A549 (cell line): ENCODE measurements around the gene PHC1. TPM values are rescaled to one million over a fixed set of nuclear protein-coding genes. Genes with fewer than 3 reads are reported as not detected.

Experiments used
- ATAC-seq, 2 experiments: fragments of 200-7000 bp in 1 of 2; fragments of >200 bp in 1 of 2; cut with Nextera tagmentation in 1 of 2; cut with Tn5 transposase in 1 of 2; 3 replicates each; pipeline versions ENCODE4 v1.8.0 to v1.9.1; 2018 to 2020; ENCODE audit warnings: mild to moderate bottlenecking in 1 of 2, moderate library complexity in 1 of 2
- CTCF ChIA-PET: fragments of 300-600 bp; sonication (Branson Sonifier 250); formaldehyde crosslinking; extraction: SDS; loops from one replicate; lab custom pipeline; 2021; ENCODE audit warnings: antibody characterized with exemption, inconsistent platforms; lab: Yijun Ruan, JAX
- POLR2A ChIA-PET: fragments of 350-600 bp; formaldehyde crosslinking; extraction: SDS; loops from one replicate; lab custom pipeline; 2021; ENCODE audit warnings: antibody characterized with exemption, inconsistent platforms; lab: Yijun Ruan, JAX
- DNase-seq, 2 experiments: peaks; one replicate each; pipeline versions ENCODE4 v3.0.0 to v3.0.0-alpha.2; 2011 to 2016; ENCODE audit warnings: low read depth in 1 of 2, low spot score in 1 of 2
- FAIRE-seq: peaks from 2 replicates; lab custom pipeline; 2011; peaks lifted over from hg19 to GRCh38; lab: Jason Lieb, UNC
- H3K27ac ChIP-seq, 2 experiments: fragments of >200 bp; sonication (Bioruptor Twin); formaldehyde crosslinking; 3 replicates each; pipeline ENCODE4 v1.5.1; 2016 to 2017
- H3K4me1 ChIP-seq: fragments of >200 bp; sonication (Bioruptor Twin); formaldehyde crosslinking; 3 replicates; pipeline ENCODE4 v1.6.1; 2016
- H3K4me2 ChIP-seq: fragments of >200 bp; sonication (Bioruptor Twin); formaldehyde crosslinking; 3 replicates; pipeline ENCODE4 v1.6.1; 2016
- H3K4me3 ChIP-seq: fragments of >200 bp; sonication (Bioruptor Twin); formaldehyde crosslinking; 3 replicates; pipeline ENCODE4 v1.5.1; 2016
- H3K9me3 ChIP-seq: fragments of >200 bp; sonication (Bioruptor Twin); formaldehyde crosslinking; 3 replicates; pipeline ENCODE4 v1.6.1; 2016
- BHLHE40 ChIP-seq: IDR thresholded peaks from 2 replicates; pipeline ENCODE4 v1.6.1; 2012; ENCODE audit warnings: low read depth, low read length, inconsistent platforms
- CBX8 ChIP-seq: fragments of 200-600 bp; sonication (generic); IDR thresholded peaks from 2 replicates; pipeline ENCODE4 v1.6.1; 2016
- CHD2 ChIP-seq: fragments of 150-350 bp; IDR thresholded peaks from 2 replicates; pipeline ENCODE4 v1.6.1; 2014; ENCODE audit warnings: low read length; ENCODE audit not compliant: partially characterized antibody
- FOSB ChIP-seq: fragments of 250-450 bp; sonication (Bioruptor Pico); IDR thresholded peaks from 2 replicates; pipeline ENCODE4 v1.5.0; 2020; ENCODE audit warnings: mild to moderate bottlenecking, moderate library complexity
- FOSL2 ChIP-seq, 2 experiments: fragments of 450-650 bp in 1 of 2; fragments of >200 bp in 1 of 2; sonication (Bioruptor Twin) in 1 of 2; formaldehyde crosslinking; IDR thresholded peaks; 2 replicates each; pipeline versions ENCODE4 v1.5.0 to v1.6.1; 2016 to 2020; ENCODE audit warnings: mild to moderate bottlenecking in 1 of 2, moderate library complexity in 1 of 2
- FOXS1 ChIP-seq: fragments of 250-450 bp; sonication (Bioruptor Pico); IDR thresholded peaks from 2 replicates; pipeline ENCODE4 v1.5.0; 2020; ENCODE audit warnings: mild to moderate bottlenecking, moderate library complexity
- HEYL ChIP-seq: fragments of 250-450 bp; sonication (Bioruptor Pico); IDR thresholded peaks from 2 replicates; pipeline ENCODE4 v1.8.0; 2021; ENCODE audit warnings: mild to moderate bottlenecking, moderate library complexity
- HOXA7 ChIP-seq: fragments of 250-450 bp; sonication (Bioruptor Pico); IDR thresholded peaks from 2 replicates; pipeline ENCODE4 v1.5.0; 2020; ENCODE audit warnings: mild to moderate bottlenecking, moderate library complexity
- JUN ChIP-seq, 2 experiments: fragments of >200 bp; sonication (Bioruptor Twin); formaldehyde crosslinking; IDR thresholded peaks; 2 replicates in 1 of 2; 3 replicates in 1 of 2; pipeline ENCODE4 v1.6.1; 2016 to 2017
- KDM1A ChIP-seq: fragments of 200-600 bp; sonication (generic); IDR thresholded peaks from 2 replicates; pipeline ENCODE4 v1.6.1; 2016; ENCODE audit warnings: low read depth, mild to moderate bottlenecking
- KDM5A ChIP-seq: fragments of 200-600 bp; sonication (generic); IDR thresholded peaks from 2 replicates; pipeline ENCODE4 v1.6.1; 2016; ENCODE audit warnings: antibody characterized with exemption, mild to moderate bottlenecking
- MAFK ChIP-seq: fragments of 450-650 bp; IDR thresholded peaks from 2 replicates; pipeline ENCODE4 v1.6.1; 2014; ENCODE audit not compliant: partially characterized antibody
- PHF8 ChIP-seq: fragments of 200-600 bp; sonication (generic); IDR thresholded peaks from 2 replicates; pipeline ENCODE4 v1.6.1; 2016; ENCODE audit warnings: low read depth, mild to moderate bottlenecking, antibody characterized with exemption, moderate library complexity, borderline replicate concordance
- RCOR1 ChIP-seq: fragments of 150-350 bp; IDR thresholded peaks from 2 replicates; pipeline ENCODE4 v1.6.1; 2014; ENCODE audit warnings: antibody characterized with exemption, low read length, low read depth
- RFX5 ChIP-seq: fragments of 450-650 bp; IDR thresholded peaks from 2 replicates; pipeline ENCODE4 v1.7.1; 2014; ENCODE audit warnings: antibody characterized with exemption, mild to moderate bottlenecking, moderate library complexity
- SREBF2 ChIP-seq: fragments of 450-650 bp; IDR thresholded peaks from 2 replicates; pipeline ENCODE4 v1.6.1; 2014; ENCODE audit warnings: mild to moderate bottlenecking, moderate library complexity
- TFCP2L1 ChIP-seq: fragments of 250-450 bp; sonication (Bioruptor Pico); IDR thresholded peaks from 2 replicates; pipeline ENCODE4 v1.5.0; 2021; ENCODE audit warnings: mild to moderate bottlenecking
- ZFP36 ChIP-seq: fragments of 450-650 bp; IDR thresholded peaks from 2 replicates; pipeline ENCODE4 v1.6.1; 2014; ENCODE audit warnings: borderline replicate concordance; ENCODE audit not compliant: partially characterized antibody
- ZNF302 ChIP-seq: fragments of 250-450 bp; sonication (Bioruptor Pico); IDR thresholded peaks from 2 replicates; pipeline ENCODE4 v1.9.0; 2021; ENCODE audit warnings: inconsistent platforms, mild to moderate bottlenecking, moderate library complexity
- WGBS: methylation state at CpG from one replicate; pipeline ENCODE4 v1.1.6; 2017; ENCODE audit errors: missing lambda C conversion rate; 5-methylcytosine and 5-hydroxymethylcytosine counted together
- polyA plus RNA-seq, 4 experiments: library from polyadenylated mRNA; depleted of rRNA in 3 of 4; stranded (reverse); fragments of >200 nt; fragmentation: RNase III in 1 of 4; extraction: RNeasy Plus Mini Kit Qiagen cat#74134 plus additional on column Dnase treatment in 1 of 4; gene quantifications; 2 replicates in 3 of 4; 3 replicates in 1 of 4; pipeline ENCODE4 v1.2.3, GENCODE V29; 2011 to 2017
- TF ChIP-seq, protein P1 (sequence below): fragments of 250-450 bp; sonication (Bioruptor Pico); IDR thresholded peaks from 2 replicates; pipeline ENCODE4 v1.5.0; 2021; ENCODE audit warnings: mild to moderate bottlenecking, moderate library complexity, borderline replicate concordance
- TF ChIP-seq, protein P2 (sequence below): fragments of 450-650 bp; IDR thresholded peaks from 2 replicates; pipeline ENCODE4 v1.6.1; 2014; ENCODE audit warnings: antibody characterized with exemption
- TF ChIP-seq, protein P3 (sequence below): fragments of >200 bp; sonication (Bioruptor Twin); formaldehyde crosslinking; IDR thresholded peaks from 3 replicates; pipeline ENCODE4 v1.5.1; 2016
- TF ChIP-seq, protein P4 (sequence below): IDR thresholded peaks from 2 replicates; pipeline ENCODE4 v1.6.1; 2012
- TF ChIP-seq, protein P5 (sequence below): fragments of 150-350 bp; IDR thresholded peaks from 2 replicates; pipeline ENCODE4 v1.6.1; 2014; ENCODE audit warnings: low read depth, mild to moderate bottlenecking, low read length

The PHC1 gene
- polyA plus RNA-seq, 2 of the 4 experiments (the other 2 are of a cell fraction) = 11.2 to 26.5 TPM

DNA sequence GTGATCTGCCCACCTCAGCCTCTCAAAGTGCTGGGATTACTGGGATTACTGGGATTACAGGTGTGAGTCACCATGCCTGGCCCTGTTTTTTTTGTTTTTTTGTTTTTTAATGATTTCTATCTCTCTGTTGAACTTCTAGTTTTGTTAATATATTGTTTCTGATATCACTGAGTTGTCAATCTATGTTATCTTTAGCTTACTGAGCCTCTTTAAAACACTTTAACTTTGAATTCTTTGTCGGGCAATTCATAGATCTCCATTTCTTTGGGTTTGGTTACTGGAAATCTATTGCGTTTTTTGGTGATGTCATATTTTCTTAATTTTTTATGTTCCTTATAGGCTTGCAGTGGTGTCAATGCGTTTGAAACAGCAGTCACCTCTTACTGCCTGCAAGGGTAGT, 65.8 kb downstream of the PHC1 start:
- no peak overlapping the region for H3K27ac ChIP-seq
- H3K9me3 ChIP-seq = 0 out of 3 replicates have a peak, but pooled peaks cover 4% of the 10 kb centered on the region
- H3K4me3 ChIP-seq = no peak overlapping the region
- DNase-seq (no peak), FAIRE-seq (no peak)
- POLR2A ChIA-PET = no interaction called here
- WGBS = 58% methylated on average over 3 of the region's 3 CpGs
- no peaks in the 10 kb centered on the region for H3K4me1 ChIP-seq
- TF ChIP-seq FOXS1 (CRISPR knock-in tag) = no peak
- TF ChIP-seq JUN (IDR thresholded peaks at IDR 0.05) = no peak
- TF ChIP-seq KDM1A = no peak
- TF ChIP-seq ZNF302 = no peak
- no peak for TF ChIP-seq CBX8
- TF ChIP-seq KDM5A = no peak
- TF ChIP-seq ZFP36 = no peak
- TF ChIP-seq, protein P1, sequence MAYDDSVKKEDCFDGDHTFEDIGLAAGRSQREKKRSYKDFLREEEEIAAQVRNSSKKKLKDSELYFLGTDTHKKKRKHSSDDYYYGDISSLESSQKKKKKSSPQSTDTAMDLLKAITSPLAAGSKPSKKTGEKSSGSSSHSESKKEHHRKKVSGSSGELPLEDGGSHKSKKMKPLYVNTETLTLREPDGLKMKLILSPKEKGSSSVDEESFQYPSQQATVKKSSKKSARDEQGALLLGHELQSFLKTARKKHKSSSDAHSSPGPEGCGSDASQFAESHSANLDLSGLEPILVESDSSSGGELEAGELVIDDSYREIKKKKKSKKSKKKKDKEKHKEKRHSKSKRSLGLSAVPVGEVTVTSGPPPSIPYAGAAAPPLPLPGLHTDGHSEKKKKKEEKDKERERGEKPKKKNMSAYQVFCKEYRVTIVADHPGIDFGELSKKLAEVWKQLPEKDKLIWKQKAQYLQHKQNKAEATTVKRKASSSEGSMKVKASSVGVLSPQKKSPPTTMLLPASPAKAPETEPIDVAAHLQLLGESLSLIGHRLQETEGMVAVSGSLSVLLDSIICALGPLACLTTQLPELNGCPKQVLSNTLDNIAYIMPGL (CRISPR knock-in tag) = no peak
- no peak for TF ChIP-seq TFCP2L1 (CRISPR knock-in tag)
- TF ChIP-seq HEYL (CRISPR knock-in tag) = no peak
- no peak for TF ChIP-seq PHF8
- no peak for TF ChIP-seq MAFK
- no peak for TF ChIP-seq SREBF2
- no peak for TF ChIP-seq FOSB (CRISPR knock-in tag)
- no peak for TF ChIP-seq RCOR1
- no peak for TF ChIP-seq RFX5
- no peak for TF ChIP-seq CHD2
- TF ChIP-seq, protein P2, sequence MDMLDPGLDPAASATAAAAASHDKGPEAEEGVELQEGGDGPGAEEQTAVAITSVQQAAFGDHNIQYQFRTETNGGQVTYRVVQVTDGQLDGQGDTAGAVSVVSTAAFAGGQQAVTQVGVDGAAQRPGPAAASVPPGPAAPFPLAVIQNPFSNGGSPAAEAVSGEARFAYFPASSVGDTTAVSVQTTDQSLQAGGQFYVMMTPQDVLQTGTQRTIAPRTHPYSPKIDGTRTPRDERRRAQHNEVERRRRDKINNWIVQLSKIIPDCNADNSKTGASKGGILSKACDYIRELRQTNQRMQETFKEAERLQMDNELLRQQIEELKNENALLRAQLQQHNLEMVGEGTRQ = no peak
- TF ChIP-seq, protein P3, sequence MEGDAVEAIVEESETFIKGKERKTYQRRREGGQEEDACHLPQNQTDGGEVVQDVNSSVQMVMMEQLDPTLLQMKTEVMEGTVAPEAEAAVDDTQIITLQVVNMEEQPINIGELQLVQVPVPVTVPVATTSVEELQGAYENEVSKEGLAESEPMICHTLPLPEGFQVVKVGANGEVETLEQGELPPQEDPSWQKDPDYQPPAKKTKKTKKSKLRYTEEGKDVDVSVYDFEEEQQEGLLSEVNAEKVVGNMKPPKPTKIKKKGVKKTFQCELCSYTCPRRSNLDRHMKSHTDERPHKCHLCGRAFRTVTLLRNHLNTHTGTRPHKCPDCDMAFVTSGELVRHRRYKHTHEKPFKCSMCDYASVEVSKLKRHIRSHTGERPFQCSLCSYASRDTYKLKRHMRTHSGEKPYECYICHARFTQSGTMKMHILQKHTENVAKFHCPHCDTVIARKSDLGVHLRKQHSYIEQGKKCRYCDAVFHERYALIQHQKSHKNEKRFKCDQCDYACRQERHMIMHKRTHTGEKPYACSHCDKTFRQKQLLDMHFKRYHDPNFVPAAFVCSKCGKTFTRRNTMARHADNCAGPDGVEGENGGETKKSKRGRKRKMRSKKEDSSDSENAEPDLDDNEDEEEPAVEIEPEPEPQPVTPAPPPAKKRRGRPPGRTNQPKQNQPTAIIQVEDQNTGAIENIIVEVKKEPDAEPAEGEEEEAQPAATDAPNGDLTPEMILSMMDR = no peak
- no peak for TF ChIP-seq BHLHE40
- TF ChIP-seq, all 56 proteins: peak for 0
- H3K4me2 ChIP-seq = no peak overlapping the region
- CTCF ChIA-PET = no interaction called here
- ATAC-seq = no peak

DNA sequence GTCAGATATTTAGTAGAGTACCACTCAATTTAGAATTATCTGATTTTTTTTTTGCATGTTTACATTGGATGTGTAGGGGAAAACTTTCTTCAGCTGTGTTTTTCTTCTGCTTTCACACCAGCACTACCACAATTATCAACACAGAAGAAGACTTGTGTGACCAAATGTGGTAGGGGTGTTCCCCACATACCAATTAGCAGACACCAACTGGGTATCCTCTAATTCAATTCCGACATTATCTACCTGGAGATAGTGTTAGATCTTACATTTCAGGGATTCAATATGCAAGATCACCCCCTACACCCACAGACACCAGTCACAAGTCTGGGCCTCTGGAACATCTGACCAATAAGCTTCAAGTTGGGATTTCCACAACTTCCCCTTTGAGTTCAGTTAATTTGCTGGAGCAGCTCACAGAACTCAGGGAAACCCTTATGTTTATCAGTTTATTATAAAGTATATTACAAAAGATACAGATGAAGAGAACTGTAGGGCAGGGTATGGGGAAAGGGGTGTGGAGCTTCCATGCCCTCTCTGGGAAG, 71.0 kb downstream of the PHC1 start:
- Histone ChIP-seq H3K27ac (no peak overlapping the region), H3K4me3 (no peak overlapping the region), H3K4me2 (no peak overlapping the region), H3K4me1 (no peaks in the 10 kb centered on the region), H3K9me3 (no peaks in the 10 kb centered on the region)
- WGBS = 35% methylated on average over 1 of the region's 1 CpG
- DNase-seq (no peak), ATAC-seq (no peak), FAIRE-seq (no peak)
- CTCF ChIA-PET = no interaction called here
- POLR2A ChIA-PET = no interaction called here
- no peak for TF ChIP-seq KDM5A
- TF ChIP-seq, protein P4, sequence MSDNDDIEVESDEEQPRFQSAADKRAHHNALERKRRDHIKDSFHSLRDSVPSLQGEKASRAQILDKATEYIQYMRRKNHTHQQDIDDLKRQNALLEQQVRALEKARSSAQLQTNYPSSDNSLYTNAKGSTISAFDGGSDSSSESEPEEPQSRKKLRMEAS = no peak
- TF ChIP-seq, protein P5, sequence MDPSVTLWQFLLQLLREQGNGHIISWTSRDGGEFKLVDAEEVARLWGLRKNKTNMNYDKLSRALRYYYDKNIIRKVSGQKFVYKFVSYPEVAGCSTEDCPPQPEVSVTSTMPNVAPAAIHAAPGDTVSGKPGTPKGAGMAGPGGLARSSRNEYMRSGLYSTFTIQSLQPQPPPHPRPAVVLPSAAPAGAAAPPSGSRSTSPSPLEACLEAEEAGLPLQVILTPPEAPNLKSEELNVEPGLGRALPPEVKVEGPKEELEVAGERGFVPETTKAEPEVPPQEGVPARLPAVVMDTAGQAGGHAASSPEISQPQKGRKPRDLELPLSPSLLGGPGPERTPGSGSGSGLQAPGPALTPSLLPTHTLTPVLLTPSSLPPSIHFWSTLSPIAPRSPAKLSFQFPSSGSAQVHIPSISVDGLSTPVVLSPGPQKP = no peak
- TF ChIP-seq CBX8 = no peak
- no peak for TF ChIP-seq FOSL2 (IDR thresholded peaks at IDR 0.05)
- TF ChIP-seq FOSL2 (CRISPR knock-in tag; IDR thresholded peaks at IDR 0.05) = no peak
- TF ChIP-seq HOXA7 (CRISPR knock-in tag) = no peak
